Measurements from ENCODE around the gene COL15A1. TPM values are rescaled to one million over a fixed set of nuclear protein-coding genes. Genes with fewer than 3 reads are reported as not detected.

Gene COL15A1
- polyA plus RNA-seq, 1 experiment: 3.2 TPM

DNA sequence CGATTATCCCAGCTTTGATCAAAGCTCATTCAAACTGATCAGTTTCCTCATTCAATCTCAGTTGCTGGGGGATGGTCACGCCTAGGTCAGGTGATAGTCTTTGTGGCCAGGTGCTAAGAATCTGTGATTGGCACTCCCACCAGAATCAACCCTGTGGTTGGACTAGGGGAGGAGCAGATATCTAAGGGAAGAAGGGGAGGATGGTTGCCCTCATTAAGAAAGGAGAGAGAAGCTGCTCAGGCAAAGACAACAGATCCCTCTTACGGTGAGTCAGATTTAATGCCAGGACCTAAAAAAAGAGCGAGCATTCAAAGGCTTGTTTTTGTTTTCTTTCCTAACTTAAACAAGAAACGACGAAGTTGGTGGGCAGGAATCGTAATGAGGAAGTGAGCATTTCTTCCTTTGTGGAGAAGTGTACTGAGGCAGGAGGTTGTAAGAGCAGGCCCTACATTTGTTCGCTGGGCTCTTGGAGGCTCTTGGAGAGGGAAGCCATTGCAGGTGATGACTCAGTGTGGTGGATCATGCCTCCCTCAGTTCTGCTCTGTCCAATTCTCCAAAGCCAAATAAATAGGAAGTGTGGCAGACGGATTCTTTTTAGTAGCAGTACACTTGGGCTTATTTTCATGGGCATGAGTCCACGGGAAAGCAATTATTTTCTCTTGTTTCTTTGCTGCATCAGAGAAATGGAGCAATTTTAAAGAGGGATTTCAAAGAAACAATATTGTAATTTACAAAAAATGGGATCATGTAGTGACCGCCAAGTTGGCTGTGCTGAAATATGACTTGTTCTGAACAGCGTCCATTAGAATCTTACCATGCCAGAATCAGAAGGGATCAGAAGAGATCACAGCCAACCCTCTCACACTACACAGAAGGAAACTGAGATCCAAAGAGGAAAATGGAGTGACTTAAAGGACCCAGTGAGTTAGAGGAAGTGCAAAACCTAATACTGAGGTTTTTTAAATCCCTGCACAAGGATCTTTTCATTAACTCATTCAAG lies 142.5 kb downstream of the COL15A1 start:
- no peak overlapping the region for H3K27ac ChIP-seq (ENCODE audit: low read depth, low read length)
- no peaks in the 10 kb centered on the region for H3K27me3 ChIP-seq (ENCODE audit: control insufficient read depth, insufficient read depth, low read length)
- DNase-seq (ENCODE audit: low read depth, low spot score): no peak
- TF ChIP-seq, protein P1, sequence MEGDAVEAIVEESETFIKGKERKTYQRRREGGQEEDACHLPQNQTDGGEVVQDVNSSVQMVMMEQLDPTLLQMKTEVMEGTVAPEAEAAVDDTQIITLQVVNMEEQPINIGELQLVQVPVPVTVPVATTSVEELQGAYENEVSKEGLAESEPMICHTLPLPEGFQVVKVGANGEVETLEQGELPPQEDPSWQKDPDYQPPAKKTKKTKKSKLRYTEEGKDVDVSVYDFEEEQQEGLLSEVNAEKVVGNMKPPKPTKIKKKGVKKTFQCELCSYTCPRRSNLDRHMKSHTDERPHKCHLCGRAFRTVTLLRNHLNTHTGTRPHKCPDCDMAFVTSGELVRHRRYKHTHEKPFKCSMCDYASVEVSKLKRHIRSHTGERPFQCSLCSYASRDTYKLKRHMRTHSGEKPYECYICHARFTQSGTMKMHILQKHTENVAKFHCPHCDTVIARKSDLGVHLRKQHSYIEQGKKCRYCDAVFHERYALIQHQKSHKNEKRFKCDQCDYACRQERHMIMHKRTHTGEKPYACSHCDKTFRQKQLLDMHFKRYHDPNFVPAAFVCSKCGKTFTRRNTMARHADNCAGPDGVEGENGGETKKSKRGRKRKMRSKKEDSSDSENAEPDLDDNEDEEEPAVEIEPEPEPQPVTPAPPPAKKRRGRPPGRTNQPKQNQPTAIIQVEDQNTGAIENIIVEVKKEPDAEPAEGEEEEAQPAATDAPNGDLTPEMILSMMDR (IDR thresholded peaks at IDR 0.05; ENCODE audit: low read depth, low read length): no peak
- H3K9me3 ChIP-seq (ENCODE audit: control insufficient read depth, insufficient read depth, low read length): peaks cover 5% of the 10 kb centered on the region; the same call in 1 of the 2 replicates
- no peak overlapping the region for H3K4me3 ChIP-seq (ENCODE audit: low read depth, low read length)
- ChIA-PET POLR2A (no interaction called here), CTCF (interaction anchor here (1.7 kb wide), 1 partner anchor 18 kb away, joined by 4 read pairs; the partner anchor contains the start of gene TGFBR1)

DNA sequence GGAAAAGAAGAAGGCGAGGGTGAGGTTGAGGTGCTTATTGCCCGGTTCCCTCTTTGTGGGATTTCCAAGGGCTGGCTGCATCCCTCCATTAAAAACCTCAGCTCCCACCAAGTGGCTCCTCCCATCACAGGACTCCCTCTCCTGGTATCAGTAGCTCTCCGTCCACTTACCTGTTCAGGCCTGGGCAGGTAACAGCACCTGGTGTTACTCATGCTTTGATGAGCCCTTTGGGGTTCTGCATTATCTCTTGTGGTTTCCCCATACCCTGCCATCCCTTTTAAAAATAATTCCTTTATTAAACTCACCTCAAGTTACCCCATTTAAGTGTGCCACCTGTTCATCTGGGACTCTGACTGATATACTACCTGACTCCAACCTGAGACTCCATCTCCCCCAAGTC lies 143.8 kb downstream of the COL15A1 start:
- ChIA-PET POLR2A (no interaction called here), CTCF (no interaction called here)
- Histone ChIP-seq H3K27me3 (ENCODE audit: control insufficient read depth, insufficient read depth, low read length) (no peaks in the 10 kb centered on the region), H3K4me3 (ENCODE audit: low read depth, low read length) (no peak overlapping the region), H3K27ac (ENCODE audit: low read depth, low read length) (no peak overlapping the region), H3K9me3 (ENCODE audit: control insufficient read depth, insufficient read depth, low read length) (peaks cover 5% of the 10 kb centered on the region; the same call in 1 of the 2 replicates)
- DNase-seq (ENCODE audit: low read depth, low spot score): no peak
- TF ChIP-seq, protein P1 (IDR thresholded peaks at IDR 0.05; ENCODE audit: low read depth, low read length): no peak

DNA sequence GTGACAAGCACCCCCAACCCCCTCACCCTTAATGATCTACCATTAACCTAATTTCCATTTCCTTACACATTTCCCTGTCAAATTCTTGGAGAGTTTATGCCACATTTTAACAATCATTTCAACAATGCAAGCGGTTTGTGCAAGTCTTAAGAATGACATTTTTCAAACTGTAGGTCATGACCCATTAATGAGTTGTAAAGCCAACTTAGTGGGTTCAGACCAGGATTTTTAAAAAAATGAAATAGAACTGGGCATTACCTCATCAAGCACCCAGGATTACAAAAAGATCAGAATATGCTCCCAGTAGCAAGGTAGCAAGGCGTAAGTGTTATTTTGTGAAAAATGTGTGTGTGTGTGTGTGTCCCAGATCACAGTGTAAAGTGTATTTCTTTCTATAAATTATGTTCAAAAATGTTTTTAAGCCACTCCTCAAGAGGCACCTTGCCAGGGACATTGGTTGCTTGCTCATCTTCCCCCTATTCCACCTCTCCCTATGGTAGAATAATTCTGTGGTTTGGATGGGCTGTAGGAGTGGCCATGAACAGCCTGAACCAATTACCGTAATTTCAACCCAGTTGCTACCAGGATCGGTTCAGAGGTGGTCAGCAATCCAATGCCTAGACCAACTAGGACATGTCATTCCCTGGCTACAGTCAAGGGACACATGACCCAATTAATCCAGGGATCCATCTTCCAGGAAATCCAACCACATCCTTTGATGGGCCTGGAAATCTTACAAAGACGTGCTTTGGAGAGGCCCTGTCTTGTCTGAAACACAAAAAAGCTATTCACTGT lies 146.8 kb downstream of the COL15A1 start:
- CTCF ChIA-PET: interaction anchor here (0.6 kb wide), 1 partner anchor 115 kb away, joined by 4 read pairs; no protein-coding TSS in a partner anchor
- Histone ChIP-seq H3K27me3 (ENCODE audit: control insufficient read depth, insufficient read depth, low read length) (peaks cover 4% of the 10 kb centered on the region), H3K4me3 (ENCODE audit: low read depth, low read length) (no peak overlapping the region), H3K27ac (ENCODE audit: low read depth, low read length) (no peak overlapping the region), H3K9me3 (ENCODE audit: control insufficient read depth, insufficient read depth, low read length) (peaks cover 5% of the 10 kb centered on the region; the same call in 1 of the 2 replicates)
- POLR2A ChIA-PET: no interaction called here
- DNase-seq (ENCODE audit: low read depth, low spot score): no peak
- TF ChIP-seq, protein P1 (IDR thresholded peaks at IDR 0.05; ENCODE audit: low read depth, low read length): no peak

DNA sequence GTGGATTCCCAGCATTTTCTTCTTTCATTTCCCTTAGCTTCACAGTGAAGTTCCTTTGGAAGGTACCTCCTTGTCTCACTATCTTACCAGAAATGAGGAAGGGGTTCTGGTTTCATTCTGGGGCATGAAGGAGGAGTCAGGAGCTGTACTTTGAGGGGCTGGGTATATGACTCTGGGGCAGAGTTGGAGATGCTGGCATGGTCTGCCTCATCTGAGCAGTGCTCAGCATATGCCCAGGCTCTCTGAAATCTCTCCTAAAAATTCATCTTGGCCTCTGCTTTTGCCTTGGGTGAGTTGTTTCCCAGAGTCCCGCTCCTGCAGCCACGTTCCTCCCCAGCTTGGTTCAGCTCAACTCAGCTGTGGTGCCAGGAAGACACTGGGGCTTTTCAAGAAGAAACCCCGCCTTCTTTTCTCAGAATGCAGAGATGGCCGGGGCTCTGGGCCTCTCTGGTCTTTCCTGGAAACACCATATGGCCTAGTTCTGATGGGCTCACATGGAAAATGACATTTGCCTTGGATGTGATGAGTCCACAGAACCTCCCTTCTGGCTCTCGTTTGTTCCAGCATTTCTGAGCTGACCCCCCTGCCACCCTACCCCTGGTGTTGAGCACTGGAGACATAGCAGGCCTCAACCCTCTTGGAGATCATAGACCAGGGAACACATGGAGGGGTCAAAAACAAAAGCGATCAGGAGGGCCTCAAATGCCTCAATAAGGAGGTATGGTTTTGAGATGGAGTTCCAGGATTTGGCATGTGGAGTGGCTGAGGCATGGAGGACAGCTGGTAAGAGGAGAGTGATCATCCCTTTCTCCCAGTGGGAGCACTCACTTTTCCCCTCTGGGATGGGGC lies 149.2 kb downstream of the COL15A1 start:
- ChIA-PET POLR2A (interaction anchor here (1.1 kb wide), 1 partner anchor 12 kb away, joined by 3 read pairs; the partner anchor contains the start of gene TGFBR1), CTCF (interaction anchor here (1.9 kb wide), 1 partner anchor 11 kb away, joined by 7 read pairs; no protein-coding TSS in a partner anchor)
- peaks cover 5% of the 10 kb centered on the region; the same call in 1 of the 2 replicates for H3K9me3 ChIP-seq (ENCODE audit: control insufficient read depth, insufficient read depth, low read length)
- H3K27ac ChIP-seq (ENCODE audit: low read depth, low read length): no peak overlapping the region
- no peak for DNase-seq (ENCODE audit: low read depth, low spot score)
- no peak overlapping the region for H3K4me3 ChIP-seq (ENCODE audit: low read depth, low read length)
- peaks cover 11% of the 10 kb centered on the region for H3K27me3 ChIP-seq (ENCODE audit: control insufficient read depth, insufficient read depth, low read length)
- TF ChIP-seq, protein P1 (IDR thresholded peaks at IDR 0.05; ENCODE audit: low read depth, low read length): no peak

Measured in AG04450 (cell line).